ENCODE data around the gene RAB25.
"Not testable (repeated sequence)": the region's sequence is repeated elsewhere in the genome, so short reads cannot be mapped to it uniquely, and the experiment has no call there.

Gene RAB25

DNA sequence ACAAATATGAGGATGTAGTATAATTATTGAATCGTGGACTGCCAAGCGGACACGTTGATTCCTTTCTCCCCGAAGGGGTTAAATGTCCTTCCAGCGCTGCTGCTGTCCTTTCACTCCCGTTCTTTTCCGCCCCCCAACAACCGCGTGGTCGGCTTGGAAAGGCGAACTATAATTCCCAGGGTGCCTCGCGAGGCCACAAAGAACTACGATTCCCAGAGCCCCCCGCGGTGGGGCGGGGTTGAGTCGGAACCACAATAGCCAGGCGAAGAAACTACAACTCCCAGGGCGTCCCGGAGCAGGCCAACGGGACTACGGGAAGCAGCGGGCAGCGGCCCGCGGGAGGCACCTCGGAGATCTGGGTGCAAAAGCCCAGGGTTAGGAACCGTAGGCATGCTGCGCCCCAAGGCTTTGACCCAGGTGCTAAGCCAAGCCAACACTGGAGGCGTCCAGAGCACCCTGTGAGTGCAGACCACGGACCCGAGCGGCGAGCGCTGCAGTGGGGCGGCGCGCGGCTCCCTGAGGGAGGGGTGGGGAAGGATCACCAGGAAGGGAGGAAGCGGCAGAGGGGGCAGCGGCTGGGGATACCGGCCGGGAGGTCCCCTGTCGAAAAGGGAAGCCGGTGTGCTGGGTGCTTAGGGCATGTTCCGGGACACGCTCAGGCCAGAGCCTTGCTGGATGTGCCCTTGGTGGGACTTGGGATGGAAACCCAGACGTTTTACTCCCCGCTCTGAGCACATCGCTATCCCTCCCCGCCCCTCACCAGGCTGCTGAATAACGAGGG lies 6.3 kb upstream of the RAB25 start, which contains the start of gene LAMTOR2:
Gene LAMTOR2 (plus strand): TSS at position 283 of the 781 bp plus-strand sequence. CDS start 108 bp downstream, at position 391.
- DNase-seq, result peak; percentile 86 to 99 (median 97)

GRCh38 chr1:156055281-156056048 lies 5.5 kb upstream of the RAB25 start:
- peak in 3 of 56 donors; percentile 13 to 59 (median 39) for DNase-seq

- no peak for DNase-seq
These were observed 4.6 kb upstream of the RAB25 start for GRCh38 chr1:156056326-156056849.

- no peak for DNase-seq
These were observed 1.2 kb downstream of the RAB25 start for GRCh38 chr1:156062189-156062588.

DNA sequence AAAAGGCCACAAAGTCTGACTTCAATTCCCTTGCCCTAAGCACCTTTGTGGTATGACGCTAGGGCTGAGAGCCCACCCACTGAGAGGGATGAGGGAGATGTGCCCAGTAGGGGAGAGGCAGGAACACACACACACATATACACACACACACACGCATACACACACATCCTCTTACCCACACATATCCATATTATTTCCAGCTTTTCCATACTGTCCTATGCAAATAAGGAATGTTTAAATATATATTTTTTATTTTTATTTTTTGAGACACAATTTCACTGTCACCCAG lies 3.0 kb downstream of the RAB25 start:
- no peak for DNase-seq

GRCh38 chr1:156064615-156065014 lies 3.7 kb downstream of the RAB25 start:
- DNase-seq, result no peak

GRCh38 chr1:156065212-156065611 lies 4.3 kb downstream of the RAB25 start:
- peak in 2 of 56 donors; percentile 7 to 17 for DNase-seq

DNA sequence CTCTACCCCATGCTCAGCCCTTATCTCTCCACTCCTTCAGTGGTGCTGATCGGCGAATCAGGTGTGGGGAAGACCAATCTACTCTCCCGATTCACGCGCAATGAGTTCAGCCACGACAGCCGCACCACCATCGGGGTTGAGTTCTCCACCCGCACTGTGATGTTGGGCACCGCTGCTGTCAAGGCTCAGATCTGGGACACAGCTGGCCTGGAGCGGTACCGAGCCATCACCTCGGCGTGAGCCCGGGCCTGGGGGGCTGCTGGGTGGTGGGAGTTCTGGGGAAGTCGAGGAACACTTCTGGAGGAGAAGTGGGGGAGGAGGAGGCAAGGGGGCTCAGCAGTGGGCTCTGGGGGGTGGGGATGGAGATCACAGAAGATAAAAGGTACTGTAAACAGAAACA lies 4.9 kb downstream of the RAB25 start:
- DNase-seq, result no peak

- DNase-seq, result no peak
These were observed 6.3 kb downstream of the RAB25 start for GRCh38 chr1:156067262-156067661.

GRCh38 chr1:156069490-156070455 lies 8.8 kb downstream of the RAB25 start:
- no peak for DNase-seq

- no peak for DNase-seq
These were observed 9.6 kb downstream of the RAB25 start for GRCh38 chr1:156070548-156070947.

- not testable (repeated sequence) for DNase-seq
These were observed 10.4 kb downstream of the RAB25 start for GRCh38 chr1:156071332-156071816.

GRCh38 chr1:156072251-156072650 lies 11.3 kb downstream of the RAB25 start:
- no peak for DNase-seq

- no peak for DNase-seq
These were observed 12.2 kb downstream of the RAB25 start for GRCh38 chr1:156073110-156073687.

DNA sequence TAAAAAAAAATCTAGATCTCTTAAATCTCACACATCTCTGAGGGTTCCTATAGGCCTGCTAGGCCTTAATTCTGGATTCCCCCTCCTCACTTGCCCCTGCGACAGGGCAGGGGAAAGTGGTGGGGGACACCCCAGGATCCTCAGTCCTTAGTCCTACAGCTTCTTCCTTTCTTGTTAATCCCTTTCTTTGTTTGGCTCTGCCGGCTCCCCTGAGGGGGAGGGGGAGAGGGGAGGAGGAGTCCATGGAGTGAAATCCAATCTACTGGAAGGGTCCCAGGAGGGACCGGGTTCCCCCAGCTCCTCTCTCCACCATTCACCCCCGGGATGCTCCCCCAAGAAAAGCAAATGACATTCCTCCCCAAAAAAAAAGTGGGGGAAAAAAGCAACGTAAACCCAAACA lies 12.8 kb downstream of the RAB25 start:
- DNase-seq, result no peak

DNA sequence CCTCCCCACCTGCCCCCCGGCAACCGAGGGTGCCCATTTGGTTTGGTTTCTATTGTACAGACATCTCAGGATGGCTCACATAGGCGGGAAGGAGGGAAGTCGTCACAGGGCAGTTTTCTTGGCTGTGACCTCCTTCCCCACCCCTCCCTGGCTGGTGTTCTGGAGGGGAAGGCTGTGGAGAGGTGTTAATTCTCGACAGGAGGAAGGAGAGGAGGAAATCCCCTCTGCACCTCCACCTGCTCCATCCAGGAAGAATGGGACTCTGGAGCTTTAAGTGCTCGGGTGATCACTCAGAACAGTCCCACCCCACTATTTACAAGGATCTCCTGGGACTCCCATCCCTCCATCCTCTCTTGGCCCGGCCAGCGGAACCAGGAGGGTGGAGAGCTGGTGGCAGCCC lies 13.7 kb downstream of the RAB25 start:
- no peak for DNase-seq

DNA sequence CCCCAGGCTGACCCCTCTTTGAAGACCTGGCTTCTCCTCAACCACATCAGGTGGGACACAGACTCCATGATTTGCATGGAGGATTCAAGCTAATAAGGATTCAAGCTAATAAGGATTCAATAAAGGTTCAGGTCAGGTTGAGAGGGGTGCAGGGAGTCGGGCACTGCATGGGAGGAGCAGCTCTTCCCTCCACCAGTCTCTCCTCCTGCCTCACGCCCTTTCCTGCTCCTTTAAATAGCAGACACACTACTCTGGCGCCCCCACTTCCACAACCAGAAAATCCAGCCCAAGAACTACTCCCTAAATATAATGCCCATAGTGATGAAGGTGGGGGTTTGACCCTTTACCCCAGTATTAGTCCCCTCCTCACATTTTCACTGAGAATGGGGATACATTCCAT lies 14.2 kb downstream of the RAB25 start:
- DNase-seq, result no peak

- no peak for DNase-seq
These were observed 14.8 kb downstream of the RAB25 start for GRCh38 chr1:156075775-156076204.

DNA sequence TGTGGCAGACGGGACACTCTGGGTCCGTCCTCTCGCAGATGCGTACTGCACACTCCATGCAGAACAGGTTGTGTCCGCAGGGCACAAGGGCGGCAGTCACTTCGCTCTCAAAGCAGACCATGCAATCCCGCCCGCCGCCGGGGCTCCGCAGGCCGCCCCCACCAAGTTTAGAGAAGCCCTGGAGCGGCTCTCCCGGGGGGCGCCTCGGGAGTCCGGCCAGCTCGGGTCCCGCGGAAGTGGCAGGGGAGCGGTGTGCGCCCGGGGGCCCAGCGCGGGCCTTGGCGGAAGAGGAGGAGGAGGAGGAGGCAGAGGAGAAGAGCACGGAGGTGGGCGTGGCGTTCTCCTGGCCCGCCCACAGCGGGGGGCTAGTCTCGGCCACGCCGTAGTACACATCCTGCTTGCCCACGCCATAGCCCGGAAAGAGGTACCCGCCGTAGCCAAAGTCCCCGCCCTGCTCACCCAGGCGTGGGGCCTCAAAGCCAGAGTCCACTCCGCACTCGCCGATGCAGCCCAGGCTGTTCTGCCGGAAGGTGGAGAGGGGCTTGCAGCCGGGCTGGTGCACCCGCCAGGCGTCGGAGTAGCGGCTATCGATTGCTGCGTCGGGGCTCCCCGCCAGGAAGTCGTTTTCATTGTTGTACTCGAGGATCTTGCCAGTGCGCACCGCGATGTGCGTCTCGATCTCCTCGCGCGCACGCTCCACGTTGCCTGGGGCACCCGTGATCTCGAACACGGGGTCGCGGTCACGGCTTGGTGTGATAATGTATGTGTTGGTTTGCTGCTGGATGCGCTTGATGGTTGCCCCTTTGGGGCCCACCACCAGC lies 15.9 kb downstream of the RAB25 start:
- no peak for DNase-seq

DNA sequence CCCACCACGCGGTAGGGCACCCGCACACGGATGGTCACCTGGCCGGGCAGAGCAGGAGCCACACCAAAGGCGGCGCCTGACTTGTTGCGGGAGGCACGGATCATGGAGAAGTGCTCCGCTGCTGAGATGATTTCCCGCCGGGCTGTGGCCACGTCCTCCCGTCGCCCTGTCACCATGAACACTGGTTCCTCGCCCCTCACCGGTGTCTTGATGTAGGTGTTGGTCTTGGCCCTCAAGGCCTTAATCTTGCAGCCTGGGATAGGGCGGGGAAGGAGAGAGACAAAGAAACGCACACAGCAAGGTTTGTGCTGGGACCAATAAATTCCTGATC lies 16.4 kb downstream of the RAB25 start:
- no peak for DNase-seq

Measured in nucleus accumbens (tissue), 56 donors.